Mesendoderm (in vitro differentiated cells): ENCODE measurements around the gene DUSP8.
A peak's percentile ranks its signal among the peaks of the same experiment; 100 is the strongest.

Source experiments
- DNase-seq: peaks from one replicate; pipeline ENCODE4 v3.0.0; 2013
- H2AK5ac ChIP-seq: 2 replicates; pipeline ENCODE4 v1.6.1; 2013; ENCODE audit warnings: low read length, inconsistent platforms
- H2BK120ac ChIP-seq: 2 replicates; pipeline ENCODE4 v1.6.1; 2013; ENCODE audit warnings: low read depth, mild to moderate bottlenecking, low read length, moderate library complexity, mixed read lengths
- H2BK15ac ChIP-seq: replicated peaks from 2 replicates; pipeline ENCODE4 v1.6.1; 2013; ENCODE audit warnings: low read depth, mild to moderate bottlenecking, moderate library complexity
- H2BK5ac ChIP-seq: 2 replicates; pipeline ENCODE4 v1.6.1; 2013; ENCODE audit warnings: low read length, inconsistent platforms
- H3K18ac ChIP-seq: 2 replicates; pipeline ENCODE4 v1.6.1; 2013; ENCODE audit warnings: mild to moderate bottlenecking, low read length, mixed read lengths
- H3K23ac ChIP-seq: one replicate; pipeline ENCODE4 v1.6.1; 2013; ENCODE audit warnings: low read length
- H3K27ac ChIP-seq: 2 replicates; pipeline ENCODE4 v1.5.1; 2013; ENCODE audit warnings: low read depth, mild to moderate bottlenecking, inconsistent platforms, low read length, moderate library complexity
- H3K27me3 ChIP-seq: 2 replicates; pipeline ENCODE4 v1.6.1; 2013; ENCODE audit warnings: low read length, control low read depth, mild to moderate bottlenecking, inconsistent platforms; ENCODE audit not compliant: insufficient read depth, poor library complexity
- H3K36me3 ChIP-seq: 2 replicates; pipeline ENCODE4 v1.6.1; 2013; ENCODE audit warnings: low read length, inconsistent platforms; ENCODE audit not compliant: control insufficient read depth, insufficient read depth
- H3K4ac ChIP-seq: one replicate; pipeline ENCODE4 v1.6.1; 2013; ENCODE audit warnings: low read depth, mild to moderate bottlenecking, low read length, moderate library complexity
- H3K4me1 ChIP-seq: 2 replicates; pipeline ENCODE4 v1.6.1; 2013; ENCODE audit warnings: low read depth, low read length, inconsistent platforms; ENCODE audit not compliant: control insufficient read depth
- H3K4me2 ChIP-seq: 2 replicates; pipeline ENCODE4 v1.6.1; 2013; ENCODE audit warnings: low read length
- H3K4me3 ChIP-seq: 2 replicates; pipeline ENCODE4 v1.5.1; 2013; ENCODE audit warnings: mild to moderate bottlenecking, low read length
- H3K56ac ChIP-seq: one replicate; pipeline ENCODE4 v1.6.1; 2013; ENCODE audit warnings: low read length
- H3K79me1 ChIP-seq: 2 replicates; pipeline ENCODE4 v1.6.1; 2013; ENCODE audit warnings: low read length, inconsistent platforms
- H3K79me2 ChIP-seq: 2 replicates; pipeline ENCODE4 v1.6.1; 2013; ENCODE audit warnings: mild to moderate bottlenecking, low read length; ENCODE audit not compliant: control insufficient read depth, insufficient read depth
- H3K9ac ChIP-seq: 2 replicates; pipeline ENCODE4 v1.6.1; 2013; ENCODE audit warnings: low read length, inconsistent platforms
- H4K5ac ChIP-seq: one replicate; pipeline ENCODE4 v1.6.1; 2013; ENCODE audit warnings: low read length
- H4K8ac ChIP-seq: one replicate; pipeline ENCODE4 v1.6.1; 2013; ENCODE audit warnings: low read depth, mild to moderate bottlenecking, control low read depth, low read length, moderate library complexity
- WGBS: extraction: QIAGEN DNeasy Blood & Tissue Kit; methylation state at CpG from one replicate; pipeline ENCODE4 v1.1.7; 2013; ENCODE audit warnings: low lambda C conversion rate, missing lambda C conversion rate; ENCODE audit not compliant: insufficient coverage; ENCODE audit errors: extremely low coverage; 5-methylcytosine and 5-hydroxymethylcytosine counted together

DUSP8 gene

DNA sequence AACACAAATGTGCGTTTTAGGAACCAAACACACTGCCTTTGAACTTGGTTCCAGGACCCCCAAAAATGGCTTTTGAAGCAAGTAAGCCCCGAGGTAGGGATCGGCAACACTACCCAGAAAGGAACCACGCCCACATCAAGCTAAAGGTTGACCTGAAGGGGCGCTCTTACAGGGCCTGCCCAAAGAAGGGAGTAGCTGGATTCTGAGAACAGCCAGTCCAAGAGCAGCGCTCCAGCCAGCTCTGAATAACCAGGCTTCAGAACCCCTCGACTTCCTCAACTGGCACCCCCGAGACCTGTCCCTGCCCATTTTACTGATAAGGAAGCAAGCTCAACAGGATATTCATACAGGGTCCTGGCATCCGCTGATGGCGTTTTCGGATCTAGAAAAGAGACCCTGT lies 66.6 kb downstream of the DUSP8 start:
- Histone ChIP-seq H2BK5ac (no peak overlapping the region), H3K36me3 (no peaks in the 10 kb centered on the region), H3K4ac (no peak overlapping the region), H3K27me3 (no peaks in the 10 kb centered on the region), H4K5ac (no peak overlapping the region), H3K79me2 (peaks cover 5% of the 10 kb centered on the region), H3K27ac (no peak overlapping the region), H3K9ac (no peak overlapping the region), H2AK5ac (no peak overlapping the region), H3K4me2 (no peak overlapping the region), H3K23ac (no peak overlapping the region), H3K4me3 (no peak overlapping the region), H3K56ac (no peak overlapping the region), H3K79me1 (peaks cover 20% of the 10 kb centered on the region), H2BK15ac (no peak overlapping the region), H3K18ac (no peak overlapping the region), H3K4me1 (peaks cover 3% of the 10 kb centered on the region), H4K8ac (no peak overlapping the region), H2BK120ac (no peak overlapping the region)
- no CpG with 5 or more reads among the region's 11 CpGs for WGBS
- peak; percentile 59 for DNase-seq

GRCh38 chr11:1504581-1505290 lies 67.3 kb downstream of the DUSP8 start:
- peaks cover 5% of the 10 kb centered on the region for H3K79me2 ChIP-seq
- no peak overlapping the region for H3K56ac ChIP-seq
- no peak overlapping the region for H3K27ac ChIP-seq
- no peak for DNase-seq
- no peak overlapping the region for H2BK5ac ChIP-seq
- no peak overlapping the region for H2BK120ac ChIP-seq
- no peak overlapping the region for H3K23ac ChIP-seq
- no peak overlapping the region for H3K4ac ChIP-seq
- WGBS, result no CpG with 5 or more reads among the region's 28 CpGs
- H3K4me2 ChIP-seq, result no peak overlapping the region
- H3K4me3 ChIP-seq, result no peak overlapping the region
- no peak overlapping the region for H2BK15ac ChIP-seq
- H4K5ac ChIP-seq, result no peak overlapping the region
- H3K9ac ChIP-seq, result no peak overlapping the region
- no peaks in the 10 kb centered on the region for H3K27me3 ChIP-seq
- H3K36me3 ChIP-seq, result no peaks in the 10 kb centered on the region
- H4K8ac ChIP-seq, result no peak overlapping the region
- H3K4me1 ChIP-seq, result peaks cover 3% of the 10 kb centered on the region
- H3K79me1 ChIP-seq, result peaks cover 23% of the 10 kb centered on the region
- no peak overlapping the region for H2AK5ac ChIP-seq
- H3K18ac ChIP-seq, result no peak overlapping the region

GRCh38 chr11:1504138-1504537 lies 67.9 kb downstream of the DUSP8 start:
- H2BK15ac ChIP-seq, result no peak overlapping the region
- no peak overlapping the region for H3K4me3 ChIP-seq
- peaks cover 5% of the 10 kb centered on the region for H3K79me2 ChIP-seq
- no peak overlapping the region for H3K9ac ChIP-seq
- H3K27me3 ChIP-seq, result no peaks in the 10 kb centered on the region
- H2BK120ac ChIP-seq, result no peak overlapping the region
- no peak overlapping the region for H3K27ac ChIP-seq
- no CpG with 5 or more reads among the region's 9 CpGs for WGBS
- H3K4me2 ChIP-seq, result no peak overlapping the region
- no peak overlapping the region for H2AK5ac ChIP-seq
- H4K8ac ChIP-seq, result no peak overlapping the region
- no peak overlapping the region for H3K18ac ChIP-seq
- H3K56ac ChIP-seq, result no peak overlapping the region
- H3K79me1 ChIP-seq, result peaks cover 25% of the 10 kb centered on the region
- no peak overlapping the region for H2BK5ac ChIP-seq
- no peaks in the 10 kb centered on the region for H3K36me3 ChIP-seq
- no peak overlapping the region for H3K4ac ChIP-seq
- H3K4me1 ChIP-seq, result peaks cover 3% of the 10 kb centered on the region
- H3K23ac ChIP-seq, result no peak overlapping the region
- H4K5ac ChIP-seq, result no peak overlapping the region
- DNase-seq, result no peak
